A673 (cell line): Measurements from ENCODE around the gene HMGN4.

Experiments used
- CTCF ChIP-seq: fragments of 300-800, 200-600 bp; sonication (generic); conservative IDR thresholded peaks from 2 replicates; pipeline ENCODE4 v1.5.1; 2017; ENCODE audit warnings: low read depth, mild to moderate bottlenecking, antibody characterized with exemption, low read length, moderate library complexity, mixed read lengths
- EZH2 ChIP-seq: fragments of 200-600 bp; sonication (generic); IDR thresholded peaks from 2 replicates; pipeline ENCODE4 v1.6.1; 2017; ENCODE audit warnings: borderline replicate concordance, low read depth, mild to moderate bottlenecking, mixed read lengths, antibody characterized with exemption, low read length; ENCODE audit not compliant: poor library complexity, severe bottlenecking

GRCh38 chr6:26575494-26575939 lies 37.4 kb downstream of the HMGN4 start:
- TF ChIP-seq CTCF (no peak), EZH2 (no peak)
